ENCODE data around the gene GNG10.

- TF ChIP-seq CTCF (conservative IDR thresholded peaks at IDR 0.05 in 1 of 2, IDR thresholded peaks at IDR 0.05 in 1 of 2; ENCODE audit: low read depth in 1 of 2, low read length in 2 of 2): no peak
- no peak for TF ChIP-seq EZH2 (IDR thresholded peaks at IDR 0.05; ENCODE audit: low read length, missing control alignments)
Observed at GRCh38 chr9:111648066-111648465, 13.3 kb upstream of the GNG10 start.
